ENCODE data around the gene TWF2. TPM values are rescaled to one million over a fixed set of nuclear protein-coding genes. Genes with fewer than 3 reads are reported as not detected.

Gene TWF2
- total and polyA plus RNA-seq, 9 of the 15 experiments (the other 6 are each of a cell fraction or from before 2014, with no cell fraction given) = 0.11 to 61.9 (median 29.7) TPM

DNA sequence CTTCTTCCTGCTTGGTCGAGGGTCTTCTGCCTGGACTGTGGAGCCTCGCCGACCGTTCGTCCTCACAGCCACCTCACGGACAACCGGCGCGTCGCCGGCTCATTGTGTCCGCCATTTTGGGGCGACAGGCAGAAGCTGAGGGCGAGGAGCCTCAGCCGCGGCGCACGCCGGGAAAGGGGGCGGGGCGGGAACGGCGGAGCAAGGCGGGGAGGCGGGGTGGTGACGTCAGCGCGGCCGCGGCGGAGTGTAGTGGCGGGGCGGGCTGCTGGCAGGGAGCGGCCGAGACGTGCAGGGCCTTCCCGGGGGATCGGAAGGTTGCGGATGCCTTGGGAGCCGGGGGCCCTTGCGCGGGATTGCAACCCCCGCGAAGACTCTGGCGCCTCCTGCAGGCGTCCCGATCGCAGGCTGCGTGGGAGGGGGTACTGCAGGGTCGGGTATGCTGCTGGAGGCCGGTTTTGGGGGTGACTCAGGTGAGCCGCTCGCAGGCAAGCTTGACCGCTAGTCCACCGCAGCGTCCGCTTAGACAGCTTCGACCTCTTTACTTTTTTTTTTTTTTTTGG lies 39.6 kb upstream of the TWF2 start, which contains the start of gene WDR82 (continued):
- TF ChIP-seq, protein P1, sequence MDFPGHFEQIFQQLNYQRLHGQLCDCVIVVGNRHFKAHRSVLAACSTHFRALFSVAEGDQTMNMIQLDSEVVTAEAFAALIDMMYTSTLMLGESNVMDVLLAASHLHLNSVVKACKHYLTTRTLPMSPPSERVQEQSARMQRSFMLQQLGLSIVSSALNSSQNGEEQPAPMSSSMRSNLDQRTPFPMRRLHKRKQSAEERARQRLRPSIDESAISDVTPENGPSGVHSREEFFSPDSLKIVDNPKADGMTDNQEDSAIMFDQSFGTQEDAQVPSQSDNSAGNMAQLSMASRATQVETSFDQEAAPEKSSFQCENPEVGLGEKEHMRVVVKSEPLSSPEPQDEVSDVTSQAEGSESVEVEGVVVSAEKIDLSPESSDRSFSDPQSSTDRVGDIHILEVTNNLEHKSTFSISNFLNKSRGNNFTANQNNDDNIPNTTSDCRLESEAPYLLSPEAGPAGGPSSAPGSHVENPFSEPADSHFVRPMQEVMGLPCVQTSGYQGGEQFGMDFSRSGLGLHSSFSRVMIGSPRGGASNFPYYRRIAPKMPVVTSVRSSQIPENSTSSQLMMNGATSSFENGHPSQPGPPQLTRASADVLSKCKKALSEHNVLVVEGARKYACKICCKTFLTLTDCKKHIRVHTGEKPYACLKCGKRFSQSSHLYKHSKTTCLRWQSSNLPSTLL (IDR thresholded peaks at IDR 0.05) = peak; percentile 84
- TF ChIP-seq ZNF696 (CRISPR knock-in tag; conservative IDR thresholded peaks at IDR 0.05) = no peak
- TF ChIP-seq ELF2 (CRISPR knock-in tag; IDR thresholded peaks at IDR 0.05) = no peak
- no peak; the same call in 1 of the 2 replicates for TF ChIP-seq NR2C2 (CRISPR knock-in tag; IDR thresholded peaks at IDR 0.05)
- TF ChIP-seq NR2C2 (tag; IDR thresholded peaks at IDR 0.05) = peak; percentile 51; the same call in 1 of the 2 replicates
- no peak for TF ChIP-seq PTBP1 (IDR thresholded peaks at IDR 0.05; ENCODE audit: low read depth, low read length)
- peak in 1 of 2 experiments; percentile 50; a peak in 1 of 4 replicates for TF ChIP-seq NONO (IDR thresholded peaks at IDR 0.05; ENCODE audit: low read depth in 2 of 2, low read length in 1 of 2)
- TF ChIP-seq DIDO1 (tag; IDR thresholded peaks at IDR 0.05; ENCODE audit: low read depth) = no peak
- TF ChIP-seq, protein P2, sequence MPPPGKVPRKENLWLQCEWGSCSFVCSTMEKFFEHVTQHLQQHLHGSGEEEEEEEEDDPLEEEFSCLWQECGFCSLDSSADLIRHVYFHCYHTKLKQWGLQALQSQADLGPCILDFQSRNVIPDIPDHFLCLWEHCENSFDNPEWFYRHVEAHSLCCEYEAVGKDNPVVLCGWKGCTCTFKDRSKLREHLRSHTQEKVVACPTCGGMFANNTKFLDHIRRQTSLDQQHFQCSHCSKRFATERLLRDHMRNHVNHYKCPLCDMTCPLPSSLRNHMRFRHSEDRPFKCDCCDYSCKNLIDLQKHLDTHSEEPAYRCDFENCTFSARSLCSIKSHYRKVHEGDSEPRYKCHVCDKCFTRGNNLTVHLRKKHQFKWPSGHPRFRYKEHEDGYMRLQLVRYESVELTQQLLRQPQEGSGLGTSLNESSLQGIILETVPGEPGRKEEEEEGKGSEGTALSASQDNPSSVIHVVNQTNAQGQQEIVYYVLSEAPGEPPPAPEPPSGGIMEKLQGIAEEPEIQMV (tag; conservative IDR thresholded peaks at IDR 0.05; ENCODE audit: low read depth) = peak; percentile 85
- no peak for TF ChIP-seq TCF7 (IDR thresholded peaks at IDR 0.05; ENCODE audit: borderline replicate concordance)
- TF ChIP-seq, protein P3, sequence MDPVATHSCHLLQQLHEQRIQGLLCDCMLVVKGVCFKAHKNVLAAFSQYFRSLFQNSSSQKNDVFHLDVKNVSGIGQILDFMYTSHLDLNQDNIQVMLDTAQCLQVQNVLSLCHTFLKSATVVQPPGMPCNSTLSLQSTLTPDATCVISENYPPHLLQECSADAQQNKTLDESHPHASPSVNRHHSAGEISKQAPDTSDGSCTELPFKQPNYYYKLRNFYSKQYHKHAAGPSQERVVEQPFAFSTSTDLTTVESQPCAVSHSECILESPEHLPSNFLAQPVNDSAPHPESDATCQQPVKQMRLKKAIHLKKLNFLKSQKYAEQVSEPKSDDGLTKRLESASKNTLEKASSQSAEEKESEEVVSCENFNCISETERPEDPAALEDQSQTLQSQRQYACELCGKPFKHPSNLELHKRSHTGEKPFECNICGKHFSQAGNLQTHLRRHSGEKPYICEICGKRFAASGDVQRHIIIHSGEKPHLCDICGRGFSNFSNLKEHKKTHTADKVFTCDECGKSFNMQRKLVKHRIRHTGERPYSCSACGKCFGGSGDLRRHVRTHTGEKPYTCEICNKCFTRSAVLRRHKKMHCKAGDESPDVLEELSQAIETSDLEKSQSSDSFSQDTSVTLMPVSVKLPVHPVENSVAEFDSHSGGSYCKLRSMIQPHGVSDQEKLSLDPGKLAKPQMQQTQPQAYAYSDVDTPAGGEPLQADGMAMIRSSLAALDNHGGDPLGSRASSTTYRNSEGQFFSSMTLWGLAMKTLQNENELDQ (CRISPR knock-in tag; IDR thresholded peaks at IDR 0.05; ENCODE audit: borderline replicate concordance) = no peak
- TF ChIP-seq XRCC4 (IDR thresholded peaks at IDR 0.05; ENCODE audit: extremely low read depth, insufficient read depth, insufficient read length) = no peak
- no peak for TF ChIP-seq THRAP3 (IDR thresholded peaks at IDR 0.05; ENCODE audit: borderline replicate concordance)
- TF ChIP-seq PCBP1 (IDR thresholded peaks at IDR 0.05; ENCODE audit: low read depth, low read length, poor library complexity, severe bottlenecking) = no peak
- peak; percentile 34; the same call in 1 of the 2 replicates for TF ChIP-seq SMARCA4 (IDR thresholded peaks at IDR 0.05)
- TF ChIP-seq, protein P4, sequence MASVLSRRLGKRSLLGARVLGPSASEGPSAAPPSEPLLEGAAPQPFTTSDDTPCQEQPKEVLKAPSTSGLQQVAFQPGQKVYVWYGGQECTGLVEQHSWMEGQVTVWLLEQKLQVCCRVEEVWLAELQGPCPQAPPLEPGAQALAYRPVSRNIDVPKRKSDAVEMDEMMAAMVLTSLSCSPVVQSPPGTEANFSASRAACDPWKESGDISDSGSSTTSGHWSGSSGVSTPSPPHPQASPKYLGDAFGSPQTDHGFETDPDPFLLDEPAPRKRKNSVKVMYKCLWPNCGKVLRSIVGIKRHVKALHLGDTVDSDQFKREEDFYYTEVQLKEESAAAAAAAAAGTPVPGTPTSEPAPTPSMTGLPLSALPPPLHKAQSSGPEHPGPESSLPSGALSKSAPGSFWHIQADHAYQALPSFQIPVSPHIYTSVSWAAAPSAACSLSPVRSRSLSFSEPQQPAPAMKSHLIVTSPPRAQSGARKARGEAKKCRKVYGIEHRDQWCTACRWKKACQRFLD (CRISPR knock-in tag; IDR thresholded peaks at IDR 0.05) = peak; percentile 46; the same call in 1 of the 2 replicates
- 0 out of 2 replicates have a peak, but pooled peaks have one; percentile 3 for TF ChIP-seq CBFA2T3 (IDR thresholded peaks at IDR 0.05)
- peak; percentile 78 for TF ChIP-seq ZNF764 (CRISPR knock-in tag; IDR thresholded peaks at IDR 0.05; ENCODE audit: low read depth)
- peak; percentile 27 for TF ChIP-seq RBM22 (IDR thresholded peaks at IDR 0.05; ENCODE audit: low read depth, low read length, poor library complexity, severe bottlenecking)
- TF ChIP-seq POLR3A (IDR thresholded peaks at IDR 0.05; ENCODE audit: borderline replicate concordance, extremely low read depth, insufficient read depth, insufficient read length) = no peak
- TF ChIP-seq DMBX1 (CRISPR knock-in tag; IDR thresholded peaks at IDR 0.05; ENCODE audit: borderline replicate concordance) = no peak

Data from K562 (cell line).